ENCODE data around the gene OAS2.

Gene OAS2

GRCh38 chr12:112978163-112979040 lies at the start of gene OAS2:
TSS of gene OAS2 (plus strand) at chr12:112978519. CDS start at chr12:112978609, 90 bp downstream.
- DNase-seq (ENCODE audit: low spot score), result no peak

GRCh38 chr12:112928978-112929377 lies 49.3 kb upstream of the OAS2 start:
- DNase-seq (ENCODE audit: low spot score), result no peak

- DNase-seq (ENCODE audit: low spot score), result no peak
Observed at GRCh38 chr12:112929715-112930114, 48.6 kb upstream of the OAS2 start.

- DNase-seq (ENCODE audit: low spot score), result no peak
Observed at GRCh38 chr12:112930350-112930749, 48.0 kb upstream of the OAS2 start.

- DNase-seq (ENCODE audit: low spot score), result no peak
Observed at GRCh38 chr12:112932485-112933128, 45.7 kb upstream of the OAS2 start.

GRCh38 chr12:112933129-112933505 lies 45.2 kb upstream of the OAS2 start:
- DNase-seq (ENCODE audit: low spot score), result no peak

- DNase-seq (ENCODE audit: low spot score), result no peak
Observed at GRCh38 chr12:112936264-112936663, 42.1 kb upstream of the OAS2 start.

- DNase-seq (ENCODE audit: low spot score), result no peak
Observed at GRCh38 chr12:112936927-112937326, 41.4 kb upstream of the OAS2 start.

GRCh38 chr12:112937741-112938719 lies 40.3 kb upstream of the OAS2 start, which contains the start of gene OAS3:
TSS of gene OAS3 (plus strand) at chr12:112938474. CDS start at chr12:112938531, 57 bp downstream.
- DNase-seq (ENCODE audit: low spot score), result peak; percentile 62

- DNase-seq (ENCODE audit: low spot score), result no peak
Observed at GRCh38 chr12:112938751-112939150, 39.6 kb upstream of the OAS2 start.

GRCh38 chr12:112939761-112940381 lies 38.4 kb upstream of the OAS2 start:
- DNase-seq (ENCODE audit: low spot score), result no peak

GRCh38 chr12:112941528-112942335 lies 36.6 kb upstream of the OAS2 start:
- no peak for DNase-seq (ENCODE audit: low spot score)

- no peak for DNase-seq (ENCODE audit: low spot score)
Observed at GRCh38 chr12:112942572-112942971, 35.7 kb upstream of the OAS2 start.

GRCh38 chr12:112944024-112944690 lies 34.2 kb upstream of the OAS2 start:
- no peak for DNase-seq (ENCODE audit: low spot score)

- no peak for DNase-seq (ENCODE audit: low spot score)
Observed at GRCh38 chr12:112945515-112945914, 32.8 kb upstream of the OAS2 start.

GRCh38 chr12:112946236-112947000 lies 31.9 kb upstream of the OAS2 start:
- DNase-seq (ENCODE audit: low spot score), result no peak

- DNase-seq (ENCODE audit: low spot score), result no peak
Observed at GRCh38 chr12:112947314-112947713, 31.0 kb upstream of the OAS2 start.

- DNase-seq (ENCODE audit: low spot score), result no peak
Observed at GRCh38 chr12:112947761-112948160, 30.6 kb upstream of the OAS2 start.

- no peak for DNase-seq (ENCODE audit: low spot score)
Observed at GRCh38 chr12:112948806-112949205, 29.5 kb upstream of the OAS2 start.
